ENCODE data around the gene ATP2A1.
"Not testable (repeated sequence)": the region's sequence is repeated elsewhere in the genome, so short reads cannot be mapped to it uniquely, and the experiment has no call there.

Gene ATP2A1

GRCh38 chr16:28859326-28859725 lies 19.0 kb upstream of the ATP2A1 start:
- DNase-seq (ENCODE audit: low read depth) = no peak

- DNase-seq (ENCODE audit: low read depth) = peak; percentile 56
These were observed 14.1 kb upstream of the ATP2A1 start for GRCh38 chr16:28863929-28864793.

- peak; percentile 25 for DNase-seq (ENCODE audit: low read depth)
These were observed 13.1 kb upstream of the ATP2A1 start for GRCh38 chr16:28865001-28865688.

- DNase-seq (ENCODE audit: low read depth) = no peak
These were observed 12.4 kb upstream of the ATP2A1 start for GRCh38 chr16:28865722-28866453.

GRCh38 chr16:28866454-28866804 lies 11.9 kb upstream of the ATP2A1 start:
- no peak for DNase-seq (ENCODE audit: low read depth)

GRCh38 chr16:28867241-28867640 lies 11.0 kb upstream of the ATP2A1 start:
- no peak for DNase-seq (ENCODE audit: low read depth)

- not testable (repeated sequence) for DNase-seq (ENCODE audit: low read depth)
These were observed 10.6 kb upstream of the ATP2A1 start for GRCh38 chr16:28867646-28868045.

- DNase-seq (ENCODE audit: low read depth) = no peak
These were observed 9.1 kb upstream of the ATP2A1 start for GRCh38 chr16:28869201-28869600.

- no peak for DNase-seq (ENCODE audit: low read depth)
These were observed 5.3 kb upstream of the ATP2A1 start for GRCh38 chr16:28872952-28873351.

GRCh38 chr16:28873543-28874201 lies 4.6 kb upstream of the ATP2A1 start:
- DNase-seq (ENCODE audit: low read depth) = peak; percentile 33

GRCh38 chr16:28874406-28874805 lies 3.9 kb upstream of the ATP2A1 start:
- no peak for DNase-seq (ENCODE audit: low read depth)

- no peak for DNase-seq (ENCODE audit: low read depth)
These were observed 2.9 kb upstream of the ATP2A1 start for GRCh38 chr16:28875134-28876018.

- DNase-seq (ENCODE audit: low read depth) = no peak
These were observed 2.1 kb upstream of the ATP2A1 start for GRCh38 chr16:28876019-28876659.

- no peak for DNase-seq (ENCODE audit: low read depth)
These were observed 1.2 kb upstream of the ATP2A1 start for GRCh38 chr16:28876973-28877654.

GRCh38 chr16:28877655-28878000 lies 660 bp upstream of the ATP2A1 start:
- no peak for DNase-seq (ENCODE audit: low read depth)

- no peak for DNase-seq (ENCODE audit: low read depth)
These were observed 1.1 kb downstream of the ATP2A1 start for GRCh38 chr16:28879261-28879840.

GRCh38 chr16:28879841-28880588 lies 1.7 kb downstream of the ATP2A1 start:
- peak; percentile 87 for DNase-seq (ENCODE audit: low read depth)

GRCh38 chr16:28880589-28880915 lies 2.3 kb downstream of the ATP2A1 start:
- no peak for DNase-seq (ENCODE audit: low read depth)

- DNase-seq (ENCODE audit: low read depth) = no peak
These were observed 2.7 kb downstream of the ATP2A1 start for GRCh38 chr16:28880955-28881354.
